Mammary epithelial cell (primary cell): Measurements from ENCODE around the gene AHCTF1.

Experiments used
- EZH2 ChIP-seq: IDR thresholded peaks from 2 replicates; pipeline ENCODE4 v1.6.1; 2012; ENCODE audit warnings: low read length, inconsistent platforms, borderline replicate concordance
- TF ChIP-seq, protein P1 (sequence below), 2 donors: IDR thresholded peaks in 1 of 2; conservative IDR thresholded peaks in 1 of 2; 2 replicates each; pipeline ENCODE4 v1.5.1; 2011 to 2012; ENCODE audit warnings: inconsistent platforms in 2 of 2, low read length in 2 of 2, mild to moderate bottlenecking in 2 of 2, control low read depth in 1 of 2, low read depth in 1 of 2; ENCODE audit not compliant: insufficient read depth in 1 of 2; ENCODE audit errors: extremely low read depth in 1 of 2

GRCh38 chr1:246966502-246966901, 34.8 kb upstream of the AHCTF1 start:
- TF ChIP-seq, protein P1, sequence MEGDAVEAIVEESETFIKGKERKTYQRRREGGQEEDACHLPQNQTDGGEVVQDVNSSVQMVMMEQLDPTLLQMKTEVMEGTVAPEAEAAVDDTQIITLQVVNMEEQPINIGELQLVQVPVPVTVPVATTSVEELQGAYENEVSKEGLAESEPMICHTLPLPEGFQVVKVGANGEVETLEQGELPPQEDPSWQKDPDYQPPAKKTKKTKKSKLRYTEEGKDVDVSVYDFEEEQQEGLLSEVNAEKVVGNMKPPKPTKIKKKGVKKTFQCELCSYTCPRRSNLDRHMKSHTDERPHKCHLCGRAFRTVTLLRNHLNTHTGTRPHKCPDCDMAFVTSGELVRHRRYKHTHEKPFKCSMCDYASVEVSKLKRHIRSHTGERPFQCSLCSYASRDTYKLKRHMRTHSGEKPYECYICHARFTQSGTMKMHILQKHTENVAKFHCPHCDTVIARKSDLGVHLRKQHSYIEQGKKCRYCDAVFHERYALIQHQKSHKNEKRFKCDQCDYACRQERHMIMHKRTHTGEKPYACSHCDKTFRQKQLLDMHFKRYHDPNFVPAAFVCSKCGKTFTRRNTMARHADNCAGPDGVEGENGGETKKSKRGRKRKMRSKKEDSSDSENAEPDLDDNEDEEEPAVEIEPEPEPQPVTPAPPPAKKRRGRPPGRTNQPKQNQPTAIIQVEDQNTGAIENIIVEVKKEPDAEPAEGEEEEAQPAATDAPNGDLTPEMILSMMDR (conservative IDR thresholded peaks at IDR 0.05 in 1 of 2, IDR thresholded peaks at IDR 0.05 in 1 of 2; ENCODE audit: extremely low read depth in 1 of 2, insufficient read depth in 1 of 2, low read depth in 1 of 2, low read length in 2 of 2): no peak
- TF ChIP-seq EZH2: no peak
